ENCODE results near the gene ARSG. TPM values are rescaled to one million over a fixed set of nuclear protein-coding genes. Genes with fewer than 3 reads are reported as not detected.

The ARSG gene
- total RNA-seq, 2 experiments from 2014 or later: 26.1 to 53.0 TPM

DNA sequence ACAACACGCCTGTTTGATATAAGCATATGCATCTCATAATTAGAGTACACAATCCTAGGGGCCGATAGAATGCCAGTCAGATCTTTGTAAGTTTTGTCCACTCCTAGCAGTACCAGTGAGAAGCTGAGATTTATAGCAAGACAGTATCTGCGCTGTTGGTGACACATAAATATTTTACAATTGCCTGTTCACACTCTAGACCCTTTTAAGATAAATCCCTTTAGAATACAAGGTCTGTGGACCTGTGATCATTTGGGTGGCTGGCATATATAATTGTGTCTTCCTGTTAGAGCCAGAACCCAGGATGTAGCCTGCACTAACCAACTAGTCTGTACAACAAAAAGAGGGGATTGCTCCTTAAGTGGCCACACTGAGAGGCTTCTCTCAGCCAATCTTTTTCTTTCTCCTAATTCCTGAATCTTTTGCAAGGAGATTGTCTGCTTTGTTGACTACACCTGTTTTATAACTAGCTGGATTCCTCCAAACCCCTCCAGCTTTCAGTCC lies 91.3 kb downstream of the ARSG start:
- intact Hi-C loops (cut with micrococcal nuclease; ENCODE audit: unreplicated experiment): no loop called here
- BruUV-seq (replicated peaks): no TSS peak
- ChIA-PET CTCF (ENCODE audit: unreplicated experiment) (interaction anchor here (1.0 kb wide), 1 partner anchor 14 kb away, joined by 3 read pairs; no protein-coding TSS in a partner anchor), POLR2A (interaction anchor here (1.1 to 1.6 kb wide), 2 partner anchors 16 to 36 kb away, joined by 4 to 6 read pairs; no protein-coding TSS in a partner anchor)
- H3K4me3 ChIP-seq (ENCODE audit: low read depth, low read length, poor library complexity, severe bottlenecking): no peak overlapping the region
- no peaks in the 10 kb centered on the region for H3K79me2 ChIP-seq (ENCODE audit: insufficient read depth, low read depth, low read length)
- H3K4me2 ChIP-seq (ENCODE audit: low read length): no peak overlapping the region
- no peaks in the 10 kb centered on the region for H4K20me1 ChIP-seq (ENCODE audit: insufficient read depth, low read length)
- TF ChIP-seq EZH2phosphoT487 (IDR thresholded peaks at IDR 0.05; ENCODE audit: borderline replicate concordance, low read depth, low read length): no peak
- TF ChIP-seq, protein P1, sequence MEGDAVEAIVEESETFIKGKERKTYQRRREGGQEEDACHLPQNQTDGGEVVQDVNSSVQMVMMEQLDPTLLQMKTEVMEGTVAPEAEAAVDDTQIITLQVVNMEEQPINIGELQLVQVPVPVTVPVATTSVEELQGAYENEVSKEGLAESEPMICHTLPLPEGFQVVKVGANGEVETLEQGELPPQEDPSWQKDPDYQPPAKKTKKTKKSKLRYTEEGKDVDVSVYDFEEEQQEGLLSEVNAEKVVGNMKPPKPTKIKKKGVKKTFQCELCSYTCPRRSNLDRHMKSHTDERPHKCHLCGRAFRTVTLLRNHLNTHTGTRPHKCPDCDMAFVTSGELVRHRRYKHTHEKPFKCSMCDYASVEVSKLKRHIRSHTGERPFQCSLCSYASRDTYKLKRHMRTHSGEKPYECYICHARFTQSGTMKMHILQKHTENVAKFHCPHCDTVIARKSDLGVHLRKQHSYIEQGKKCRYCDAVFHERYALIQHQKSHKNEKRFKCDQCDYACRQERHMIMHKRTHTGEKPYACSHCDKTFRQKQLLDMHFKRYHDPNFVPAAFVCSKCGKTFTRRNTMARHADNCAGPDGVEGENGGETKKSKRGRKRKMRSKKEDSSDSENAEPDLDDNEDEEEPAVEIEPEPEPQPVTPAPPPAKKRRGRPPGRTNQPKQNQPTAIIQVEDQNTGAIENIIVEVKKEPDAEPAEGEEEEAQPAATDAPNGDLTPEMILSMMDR (conservative IDR thresholded peaks at IDR 0.05; ENCODE audit: low read length): no peak
- no peaks in the 10 kb centered on the region for H3K36me3 ChIP-seq (ENCODE audit: insufficient read depth, low read length)
- H3K9me3 ChIP-seq (ENCODE audit: low read length): no peaks in the 10 kb centered on the region
- no peak for DNase-seq (ENCODE audit: low spot score)
- no peak overlapping the region for H2AFZ ChIP-seq (ENCODE audit: low read length)
- H3K4me1 ChIP-seq (ENCODE audit: insufficient read depth, low read length, poor library complexity, severe bottlenecking): no peaks in the 10 kb centered on the region
- no peaks in the 10 kb centered on the region for H3K9me2 ChIP-seq (ENCODE audit: insufficient read depth, low read length)
- no peak overlapping the region for H3K27ac ChIP-seq (ENCODE audit: low read depth, low read length, poor library complexity, severe bottlenecking)

DNA sequence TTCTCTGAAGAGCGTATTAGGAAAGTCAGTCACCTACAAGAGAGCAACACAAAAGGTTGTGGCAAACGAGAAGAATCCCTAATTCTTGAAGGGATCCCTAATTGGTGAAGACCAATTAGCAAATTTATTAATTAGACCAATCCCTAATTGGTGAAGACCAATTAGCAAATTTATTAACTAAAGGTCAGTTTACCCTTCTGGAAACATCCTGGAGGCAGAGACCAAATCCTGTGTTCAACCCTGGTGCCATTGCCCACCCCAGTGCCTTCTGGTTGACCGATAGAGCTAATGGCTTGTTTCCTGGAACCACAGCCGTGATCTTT lies 91.8 kb downstream of the ARSG start:
- no peak overlapping the region for H3K4me2 ChIP-seq (ENCODE audit: low read length)
- ChIA-PET CTCF (ENCODE audit: unreplicated experiment) (interaction anchor here (1.0 kb wide), 1 partner anchor 15 kb away, joined by 3 read pairs; no protein-coding TSS in a partner anchor), POLR2A (interaction anchor here (0.6 to 1.7 kb wide), 3 partner anchors 9 to 103 kb away, joined by 3 to 6 read pairs (median 5); no protein-coding TSS in a partner anchor)
- no peaks in the 10 kb centered on the region for H3K9me3 ChIP-seq (ENCODE audit: low read length)
- H3K9me2 ChIP-seq (ENCODE audit: insufficient read depth, low read length): no peaks in the 10 kb centered on the region
- TF ChIP-seq EZH2phosphoT487 (IDR thresholded peaks at IDR 0.05; ENCODE audit: borderline replicate concordance, low read depth, low read length): no peak
- TF ChIP-seq, protein P1 (conservative IDR thresholded peaks at IDR 0.05; ENCODE audit: low read length): no peak
- no peaks in the 10 kb centered on the region for H3K79me2 ChIP-seq (ENCODE audit: insufficient read depth, low read depth, low read length)
- H3K27ac ChIP-seq (ENCODE audit: low read depth, low read length, poor library complexity, severe bottlenecking): no peak overlapping the region
- H3K36me3 ChIP-seq (ENCODE audit: insufficient read depth, low read length): no peaks in the 10 kb centered on the region
- no peak overlapping the region for H3K4me3 ChIP-seq (ENCODE audit: low read depth, low read length, poor library complexity, severe bottlenecking)
- no peak overlapping the region for H2AFZ ChIP-seq (ENCODE audit: low read length)
- H4K20me1 ChIP-seq (ENCODE audit: insufficient read depth, low read length): no peaks in the 10 kb centered on the region
- no TSS peak for BruUV-seq (replicated peaks)
- DNase-seq (ENCODE audit: low spot score): no peak
- no peaks in the 10 kb centered on the region for H3K4me1 ChIP-seq (ENCODE audit: insufficient read depth, low read length, poor library complexity, severe bottlenecking)
- intact Hi-C loops (cut with micrococcal nuclease; ENCODE audit: unreplicated experiment): no loop called here
